Measurements from ENCODE around the gene PRELID1. TPM values are rescaled to one million over a fixed set of nuclear protein-coding genes. Genes with fewer than 3 reads are reported as not detected.

The PRELID1 gene
- total and polyA plus RNA-seq, 2 donors (not counting 3 experiments of a cell fraction or from before 2014, with no cell fraction given), result 201 to 293 TPM

- H3K9ac ChIP-seq (replicated peaks; ENCODE audit: extremely low read depth, insufficient read depth, low read length), result no peak overlapping the region
- intact Hi-C loops (cut with micrococcal nuclease) (no loop called here), dilution Hi-C loops (cut with MboI; ENCODE audit: extremely low pct_ligation_motif_present, low sequenced_read_pairs) (no loop called here)
- TF ChIP-seq POLR2AphosphoS5 (IDR thresholded peaks at IDR 0.05; ENCODE audit: insufficient read depth, low read depth, low read length) (no peak), EZH2 (IDR thresholded peaks at IDR 0.05; ENCODE audit: borderline replicate concordance, low read depth, low read length, severe bottlenecking) (no peak), GATA2 (IDR thresholded peaks at IDR 0.05; ENCODE audit: insufficient read depth, insufficient read length, low read depth, low read length) (no peak), MAX (IDR thresholded peaks at IDR 0.05; ENCODE audit: insufficient read depth, insufficient read length) (no peak), FOS (IDR thresholded peaks at IDR 0.05; ENCODE audit: borderline replicate concordance, insufficient read depth, low read length) (no peak), JUN (IDR thresholded peaks at IDR 0.05; ENCODE audit: borderline replicate concordance, insufficient read depth, insufficient read length, low read depth) (no peak), POLR2A (IDR thresholded peaks at IDR 0.05; ENCODE audit: low read depth, low read length) (no peak), MYC (IDR thresholded peaks at IDR 0.05; ENCODE audit: low read depth, low read length) (no peak), CTCF (IDR thresholded peaks at IDR 0.05; ENCODE audit: extremely low read depth in 1 of 2, insufficient read depth in 1 of 2, low read depth in 1 of 2, low read length in 2 of 2) (no peak)
- no peak overlapping the region for H3K27ac ChIP-seq (ENCODE audit: insufficient read depth, low read depth, low read length)
- peaks cover 8% of the 10 kb centered on the region for H3K79me2 ChIP-seq (ENCODE audit: control insufficient read depth, insufficient read depth, low read length)
- DNase-seq (ENCODE audit: low read depth, low spot score) (no peak), FAIRE-seq (no peak)
- no peaks in the 10 kb centered on the region for H3K9me3 ChIP-seq (replicated peaks; ENCODE audit: control insufficient read depth, insufficient read depth, low read length)
- H3K4me3 ChIP-seq (replicated peaks in 1 of 3; ENCODE audit: insufficient read depth in 1 of 3, low read depth in 1 of 3, low read length in 3 of 3), result no peak overlapping the region
- POLR2A ChIA-PET, result no interaction called here
- BruUV-seq (replicated peaks), result no TSS peak
- no peak overlapping the region for H3K4me2 ChIP-seq (ENCODE audit: insufficient read depth, low read length)
- H3K27me3 ChIP-seq (ENCODE audit: control insufficient read depth in 2 of 2, insufficient read depth in 2 of 2, low read length in 2 of 2), result no peaks in the 10 kb centered on the region
- H3K4me1 ChIP-seq (ENCODE audit: control insufficient read depth, extremely low read depth, insufficient read depth, low read length), result peaks cover 37% of the 10 kb centered on the region
- H2AFZ ChIP-seq (ENCODE audit: low read depth, low read length), result no peak overlapping the region
- H3K36me3 ChIP-seq (ENCODE audit: control insufficient read depth in 2 of 2, extremely low read depth in 1 of 2, insufficient read depth in 2 of 2, low read length in 2 of 2), result peaks cover 5 to 30% of the 10 kb centered on the region in 2 experiments
- H3K9me1 ChIP-seq (replicated peaks; ENCODE audit: control insufficient read depth, extremely low read depth, insufficient read depth, low read length), result no peaks in the 10 kb centered on the region
- no peaks in the 10 kb centered on the region for H4K20me1 ChIP-seq (replicated peaks; ENCODE audit: control insufficient read depth, extremely low read depth, insufficient read depth, low read length)
- CTCF ChIA-PET, result interaction anchor here (0.8 to 4.8 kb wide), 3 partner anchors 12 to 184 kb away, joined by 3 to 30 read pairs (median 3); no protein-coding TSS in a partner anchor
Measured at GRCh38 chr5:177297922-177298321, 5.7 kb upstream of the PRELID1 start.
